Activated effector memory CD4-positive, alpha-beta T cell treated with anti-CD3 and anti-CD28 coated beads, Interleukin-2, amount 50 U/mL, for 16 hours (primary cell): Measurements from ENCODE around the gene TMEM45A.
"Not testable (repeated sequence)": the region's sequence is repeated elsewhere in the genome, so short reads cannot be mapped to it uniquely, and the experiment has no call there.

Experiments used
- DNase-seq: peaks from one replicate; pipeline ENCODE4 v3.0.0-alpha.2; 2020

The TMEM45A gene

GRCh38 chr3:100486808-100487207 is 5.6 kb upstream of the TMEM45A start:
- no peak for DNase-seq

GRCh38 chr3:100489118-100489517 is 3.3 kb upstream of the TMEM45A start:
- DNase-seq = no peak

GRCh38 chr3:100496711-100497261 is 4.4 kb downstream of the TMEM45A start:
- no peak for DNase-seq

GRCh38 chr3:100499651-100500050 is 7.2 kb downstream of the TMEM45A start:
- DNase-seq = no peak

- DNase-seq = no peak
These were observed 8.0 kb downstream of the TMEM45A start for GRCh38 chr3:100500320-100500880.

- DNase-seq = no peak
These were observed 11.0 kb downstream of the TMEM45A start for GRCh38 chr3:100503448-100503847.

- no peak for DNase-seq
These were observed 13.9 kb downstream of the TMEM45A start for GRCh38 chr3:100506355-100506754.

GRCh38 chr3:100509818-100510217 is 17.4 kb downstream of the TMEM45A start:
- DNase-seq = not testable (repeated sequence)

- no peak for DNase-seq
These were observed 23.8 kb downstream of the TMEM45A start for GRCh38 chr3:100516232-100516631.

- DNase-seq = no peak
These were observed 24.4 kb downstream of the TMEM45A start for GRCh38 chr3:100516838-100517237.

GRCh38 chr3:100517276-100517675 is 24.9 kb downstream of the TMEM45A start:
- DNase-seq = no peak

GRCh38 chr3:100518244-100518643 is 25.8 kb downstream of the TMEM45A start:
- no peak for DNase-seq

- no peak for DNase-seq
These were observed 26.6 kb downstream of the TMEM45A start for GRCh38 chr3:100518983-100519382.

GRCh38 chr3:100521439-100521845 is 29.0 kb downstream of the TMEM45A start:
- no peak for DNase-seq

- DNase-seq = no peak
These were observed 29.7 kb downstream of the TMEM45A start for GRCh38 chr3:100522125-100522524.

GRCh38 chr3:100523050-100523760 is 30.8 kb downstream of the TMEM45A start:
- DNase-seq = no peak

- no peak for DNase-seq
These were observed 33.6 kb downstream of the TMEM45A start for GRCh38 chr3:100525753-100526612.

GRCh38 chr3:100526613-100527346 is 34.4 kb downstream of the TMEM45A start:
- no peak for DNase-seq

- DNase-seq = no peak
These were observed 34.9 kb downstream of the TMEM45A start for GRCh38 chr3:100527347-100527735.

- no peak for DNase-seq
These were observed 38.7 kb downstream of the TMEM45A start for GRCh38 chr3:100531093-100531492.

GRCh38 chr3:100532411-100532810 is 40.0 kb downstream of the TMEM45A start:
- no peak for DNase-seq

GRCh38 chr3:100533176-100533575 is 40.8 kb downstream of the TMEM45A start:
- no peak for DNase-seq

GRCh38 chr3:100535610-100535943 is 43.2 kb downstream of the TMEM45A start:
- no peak for DNase-seq
